Activated naive CD4-positive, alpha-beta T cell (primary cell): ENCODE measurements around the gene SPSB1.

ENCODE experiments used
- DNase-seq, 4 experiments: peaks; one replicate each; lab custom pipeline; 2025; lab: John Stamatoyannopoulos, UW

SPSB1 gene

DNA sequence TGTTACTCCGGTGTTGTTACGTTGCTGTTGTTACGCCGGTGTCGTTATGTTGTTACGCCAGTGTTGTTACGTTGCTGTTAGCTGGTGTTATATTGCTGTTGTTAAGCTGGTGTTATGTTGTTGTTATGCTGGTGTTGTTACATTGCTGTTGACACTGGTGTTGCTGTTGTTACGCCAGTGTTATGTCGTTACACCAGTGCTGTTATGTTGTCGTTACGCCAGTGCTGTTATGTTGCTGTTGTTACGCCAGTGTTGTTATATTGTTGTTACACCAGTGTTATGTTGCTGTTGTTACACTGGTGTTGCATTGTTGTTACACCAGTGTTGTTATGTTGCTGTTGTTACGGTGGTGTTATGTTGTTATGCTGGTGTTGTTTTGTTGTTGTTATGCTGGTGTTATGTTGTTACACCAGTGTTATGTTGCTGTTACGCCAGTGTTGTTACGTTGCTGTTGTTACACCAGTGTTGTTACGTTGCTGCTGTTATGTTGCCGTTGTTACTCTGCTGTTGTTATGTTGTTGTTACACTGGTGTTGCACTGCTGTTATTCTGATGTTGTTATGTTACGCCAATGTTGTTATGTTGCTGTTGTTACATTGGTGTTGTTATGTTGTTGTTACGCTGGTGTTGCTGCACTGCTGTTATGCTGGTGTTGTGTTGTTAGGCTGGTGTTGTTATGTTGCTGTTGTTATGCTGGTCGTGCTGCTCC, 32.5 kb upstream of the SPSB1 start:
- no peak for DNase-seq

DNA sequence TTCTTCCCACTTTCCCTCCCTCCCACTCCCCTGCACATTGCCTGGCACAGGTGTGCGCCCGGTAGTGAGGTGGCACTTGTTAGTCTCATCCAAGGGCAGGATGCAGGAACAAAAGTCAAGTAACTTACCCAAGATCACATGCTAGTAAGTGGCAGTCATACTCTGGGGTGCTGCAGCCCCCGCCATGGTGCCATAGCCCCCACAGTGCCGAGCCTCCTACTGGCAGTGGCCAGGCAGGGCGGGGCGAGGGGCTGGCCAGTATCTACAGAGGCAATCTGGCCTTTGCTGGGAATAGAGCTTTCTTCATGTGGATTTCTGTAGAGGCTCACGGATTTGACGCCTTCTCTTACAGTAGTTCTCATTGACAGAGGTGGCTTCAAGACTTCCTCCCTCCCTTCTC, 31.2 kb upstream of the SPSB1 start:
- no peak for DNase-seq

DNA sequence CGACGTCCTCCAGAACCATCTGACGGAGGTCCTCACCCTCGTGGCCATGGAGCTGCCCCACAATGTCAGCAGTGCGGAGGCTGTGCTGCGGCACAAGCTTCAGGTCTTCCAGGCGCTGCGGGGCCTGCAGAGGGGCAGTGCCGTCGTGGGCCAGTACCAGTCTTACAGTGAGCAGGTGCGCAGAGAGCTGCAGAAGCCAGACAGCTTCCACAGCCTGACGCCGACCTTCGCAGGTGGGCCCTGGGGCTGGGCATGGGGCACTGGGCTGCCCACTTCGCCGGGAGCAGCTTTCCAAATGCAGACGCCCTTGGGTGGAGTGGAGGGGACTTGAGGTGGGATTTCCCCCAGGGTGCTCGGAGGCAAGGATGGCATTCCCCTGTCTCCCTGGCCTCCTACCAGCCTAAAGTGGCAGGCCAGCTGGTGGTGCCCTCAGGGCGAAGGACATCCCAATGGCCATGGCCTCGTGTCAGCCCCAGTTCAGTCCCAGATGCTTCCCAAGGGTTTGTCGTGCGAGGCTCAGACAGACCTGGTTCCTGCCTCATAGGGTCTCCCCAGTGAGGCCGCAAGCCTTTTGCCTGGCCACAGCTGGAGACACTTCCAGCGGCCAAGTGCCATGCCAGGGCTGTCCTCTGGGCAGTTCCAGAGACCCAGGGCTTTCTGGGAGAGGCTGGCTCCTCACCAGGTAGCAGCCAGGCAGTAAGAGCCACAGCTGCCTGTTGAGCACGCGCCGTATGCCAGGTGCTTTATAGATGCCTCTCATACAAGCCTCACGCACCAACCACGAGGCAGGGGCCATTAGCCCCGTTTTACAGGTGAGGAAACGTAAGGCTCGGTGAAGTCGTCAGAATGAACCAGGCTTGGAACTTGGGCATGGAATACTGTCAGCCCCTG, 30.4 kb upstream of the SPSB1 start:
- DNase-seq: no peak

DNA sequence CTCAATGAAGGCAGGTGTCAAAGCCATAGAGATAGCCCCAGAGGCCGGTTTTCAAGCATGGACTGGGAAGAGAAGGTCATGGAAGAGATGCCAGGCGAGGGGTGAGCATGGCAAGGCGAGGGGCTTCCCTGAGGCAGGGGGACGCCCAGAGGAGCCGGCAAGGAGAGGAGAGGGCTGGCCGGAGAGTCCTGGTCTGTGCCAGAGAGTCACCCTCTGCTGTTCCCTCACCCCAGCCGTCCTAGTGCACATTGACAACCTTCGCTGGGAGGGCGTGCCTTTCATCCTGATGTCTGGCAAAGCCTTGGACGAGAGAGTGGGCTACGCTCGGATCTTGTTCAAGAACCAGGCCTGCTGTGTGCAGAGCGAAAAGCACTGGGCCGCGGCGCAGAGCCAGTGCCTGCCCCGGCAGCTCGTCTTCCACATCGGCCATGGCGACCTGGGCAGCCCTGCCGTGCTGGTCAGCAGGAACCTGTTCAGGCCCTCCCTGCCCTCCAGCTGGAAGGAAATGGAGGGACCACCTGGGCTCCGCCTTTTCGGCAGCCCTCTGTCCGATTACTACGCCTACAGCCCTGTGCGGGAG, 29.3 kb upstream of the SPSB1 start:
- DNase-seq: no peak

DNA sequence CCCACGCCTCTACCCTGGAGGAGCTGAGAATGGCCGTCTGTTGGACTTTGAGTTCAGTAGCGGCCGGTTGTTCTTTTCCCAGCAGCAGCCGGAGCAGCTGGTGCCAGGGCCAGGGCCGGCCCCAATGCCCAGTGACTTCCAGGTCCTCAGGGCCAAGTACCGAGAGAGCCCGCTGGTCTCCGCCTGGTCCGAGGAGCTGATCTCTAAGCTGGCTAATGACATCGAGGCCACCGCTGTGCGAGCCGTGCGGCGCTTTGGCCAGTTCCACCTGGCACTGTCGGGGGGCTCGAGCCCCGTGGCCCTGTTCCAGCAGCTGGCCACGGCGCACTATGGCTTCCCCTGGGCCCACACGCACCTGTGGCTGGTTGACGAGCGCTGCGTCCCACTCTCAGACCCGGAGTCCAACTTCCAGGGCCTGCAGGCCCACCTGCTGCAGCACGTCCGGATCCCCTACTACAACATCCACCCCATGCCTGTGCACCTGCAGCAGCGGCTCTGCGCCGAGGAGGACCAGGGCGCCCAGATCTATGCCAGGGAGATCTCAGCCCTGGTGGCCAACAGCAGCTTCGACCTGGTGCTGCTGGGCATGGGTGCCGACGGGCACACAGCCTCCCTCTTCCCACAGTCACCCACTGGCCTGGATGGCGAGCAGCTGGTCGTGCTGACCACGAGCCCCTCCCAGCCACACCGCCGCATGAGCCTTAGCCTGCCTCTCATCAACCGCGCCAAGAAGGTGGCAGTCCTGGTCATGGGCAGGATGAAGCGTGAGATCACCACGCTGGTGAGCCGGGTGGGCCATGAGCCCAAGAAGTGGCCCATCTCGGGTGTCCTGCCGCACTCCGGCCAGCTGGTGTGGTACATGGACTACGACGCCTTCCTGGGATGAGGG, 28.5 kb upstream of the SPSB1 start:
- no peak for DNase-seq

DNA sequence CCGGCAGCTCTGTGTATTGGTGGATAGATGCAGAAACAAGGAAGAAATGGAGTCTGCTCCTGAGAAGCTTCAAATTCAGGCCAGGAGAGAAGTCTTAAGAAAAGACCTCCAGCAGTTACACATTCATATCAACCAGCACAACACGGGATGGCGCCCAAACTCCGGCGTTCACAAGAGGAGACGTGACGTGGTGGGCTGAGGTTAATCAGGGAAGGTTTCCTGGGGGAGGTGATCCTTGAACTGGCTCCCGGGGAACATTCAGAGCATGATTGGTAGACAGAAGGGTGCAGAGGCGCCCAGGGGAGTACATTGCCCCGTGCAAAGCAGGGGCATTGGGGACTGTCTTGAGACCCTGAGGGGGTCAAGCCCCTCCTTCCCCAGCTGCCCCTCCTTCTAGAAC, 27.7 kb upstream of the SPSB1 start:
- DNase-seq: no peak

DNA sequence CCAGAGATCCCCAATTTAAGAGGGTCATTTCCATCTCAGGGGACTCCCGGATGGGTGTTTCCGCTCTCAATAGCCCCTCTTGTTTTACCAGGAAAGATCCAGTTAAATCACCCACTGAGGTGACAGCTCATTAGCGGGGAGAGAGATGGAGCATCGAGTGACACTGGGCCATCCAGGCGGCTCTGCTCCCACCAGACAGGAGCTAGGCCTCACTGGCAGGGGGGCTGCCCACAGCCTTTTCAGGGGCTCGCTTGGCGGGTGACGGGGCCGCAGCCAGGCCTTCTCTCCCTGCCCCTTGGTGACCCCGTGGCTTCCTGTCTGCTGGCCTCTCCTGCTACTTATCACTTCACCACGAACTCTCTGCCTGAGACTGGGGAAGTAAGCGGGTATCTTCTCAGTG, 26.7 kb upstream of the SPSB1 start:
- DNase-seq: no peak

DNA sequence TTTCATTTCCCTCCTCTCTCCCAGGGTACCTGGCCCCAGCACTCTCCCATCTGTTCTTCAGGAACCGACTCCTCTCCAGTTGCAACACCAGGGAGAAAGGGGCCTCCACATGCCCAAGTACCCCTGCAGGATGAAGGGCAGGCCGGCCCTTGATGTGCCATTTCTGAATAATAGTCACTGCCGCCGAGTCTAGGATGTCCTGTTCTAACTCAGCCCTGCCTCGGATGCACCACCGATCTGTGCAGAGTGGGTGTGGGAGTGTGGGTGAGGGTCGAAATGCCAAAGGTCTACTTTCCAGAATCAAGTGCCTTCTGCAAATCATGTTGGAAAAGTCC, 25.4 kb upstream of the SPSB1 start:
- DNase-seq: no peak

DNA sequence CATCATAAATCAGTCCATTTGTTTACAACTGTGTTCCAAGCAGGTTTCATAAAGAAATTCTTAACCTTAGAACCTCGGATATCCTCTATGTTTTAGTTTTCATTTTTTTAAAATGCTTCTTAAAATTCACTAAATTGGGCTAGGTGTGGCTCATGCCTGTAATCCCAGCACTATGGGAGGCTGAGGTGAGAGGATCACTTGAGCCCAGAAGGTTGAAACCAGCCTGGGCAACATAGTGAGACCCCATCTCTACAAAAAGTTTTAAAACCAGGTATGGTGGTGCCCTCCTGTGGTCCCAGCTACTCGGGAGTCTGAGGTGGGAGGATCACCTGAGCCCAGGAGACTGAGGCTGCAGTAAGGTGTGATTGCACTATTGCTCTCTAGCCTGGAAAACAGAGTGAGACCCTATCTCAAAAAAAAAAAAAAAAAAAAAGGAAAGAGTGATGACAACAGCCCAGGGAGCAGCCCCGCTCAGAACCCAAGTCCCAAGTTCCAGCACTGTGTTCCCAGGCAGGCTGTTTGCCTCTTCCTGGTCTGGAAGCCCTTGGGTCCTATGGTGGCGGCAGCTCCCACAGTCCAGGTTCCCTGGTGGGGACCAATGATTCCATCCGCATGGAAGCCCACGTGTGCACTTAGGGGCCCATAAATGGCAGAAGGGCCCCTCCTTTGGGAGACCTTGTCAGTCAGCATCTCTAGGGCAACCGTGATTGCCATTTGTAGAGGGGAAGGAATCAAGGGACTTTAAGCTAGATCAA, 24.7 kb upstream of the SPSB1 start:
- no peak for DNase-seq

DNA sequence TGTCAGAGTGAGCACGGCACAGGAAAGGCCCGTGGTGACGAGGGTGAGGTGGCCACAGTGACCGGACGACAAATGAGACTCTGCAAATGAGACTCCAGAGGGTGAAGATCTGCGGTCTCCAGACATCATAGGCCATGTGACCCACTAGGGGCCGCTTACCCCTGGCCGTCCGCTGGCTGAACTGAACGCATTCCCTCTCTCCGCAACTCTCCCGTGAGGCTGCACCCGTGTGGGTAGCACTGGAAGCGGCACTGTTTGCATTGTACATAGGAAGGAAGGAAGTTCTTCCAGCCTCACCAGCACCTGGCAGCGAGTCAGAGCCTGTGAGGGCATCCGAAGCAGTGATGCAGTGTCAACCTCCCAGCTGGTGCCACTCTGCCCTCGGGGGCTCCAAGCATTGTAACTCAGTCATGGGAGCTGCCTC, 23.6 kb upstream of the SPSB1 start:
- DNase-seq: no peak

DNA sequence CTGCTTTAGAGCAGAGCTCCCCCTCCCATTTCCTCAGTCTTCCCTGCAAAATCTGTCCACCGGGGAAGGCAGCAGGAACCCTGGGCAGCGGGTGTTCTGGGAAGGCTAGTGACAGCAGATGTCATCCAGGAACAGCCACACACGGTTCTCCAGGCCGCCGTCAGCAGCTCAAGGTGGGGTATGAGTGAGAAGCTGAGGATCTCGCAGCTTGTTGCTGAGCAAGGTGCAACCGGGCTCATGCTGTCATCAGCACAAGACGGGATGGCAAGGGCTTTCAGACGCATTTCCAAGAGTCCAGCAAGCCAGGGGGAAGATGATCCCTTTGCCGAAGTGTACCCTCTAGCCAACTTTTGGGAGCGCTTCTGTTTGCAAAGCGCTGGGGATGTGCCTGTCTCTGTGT, 23.0 kb upstream of the SPSB1 start:
- no peak for DNase-seq

DNA sequence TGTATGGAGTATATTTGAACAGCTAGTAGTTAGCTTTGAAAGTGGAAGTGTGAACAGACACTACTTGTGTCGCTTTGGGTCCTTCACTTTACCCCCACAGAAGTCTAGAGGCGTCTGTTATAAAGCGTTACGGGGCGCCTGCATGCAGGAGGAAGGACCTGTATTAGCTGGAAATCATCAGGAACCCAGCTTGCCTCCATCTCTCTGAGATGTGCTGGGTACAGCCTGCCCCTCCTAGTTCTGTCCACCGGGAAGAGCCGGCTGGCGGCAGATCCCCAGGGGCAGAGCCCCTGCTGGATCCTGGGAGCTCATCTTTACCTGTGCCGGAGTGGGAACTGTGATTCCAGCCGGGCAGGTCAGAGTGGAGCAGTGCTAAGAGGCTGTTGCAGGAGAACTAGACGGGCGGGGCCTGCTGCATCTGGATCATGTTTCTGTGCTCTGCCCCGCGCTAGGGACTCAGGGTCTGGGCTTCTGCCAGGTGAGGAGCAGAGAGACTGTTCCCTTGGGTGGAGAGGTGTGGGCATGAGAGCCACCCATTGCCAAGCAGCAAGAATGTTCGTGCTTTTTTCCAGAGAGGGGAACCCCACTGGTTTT, 22.3 kb upstream of the SPSB1 start:
- DNase-seq: no peak

DNA sequence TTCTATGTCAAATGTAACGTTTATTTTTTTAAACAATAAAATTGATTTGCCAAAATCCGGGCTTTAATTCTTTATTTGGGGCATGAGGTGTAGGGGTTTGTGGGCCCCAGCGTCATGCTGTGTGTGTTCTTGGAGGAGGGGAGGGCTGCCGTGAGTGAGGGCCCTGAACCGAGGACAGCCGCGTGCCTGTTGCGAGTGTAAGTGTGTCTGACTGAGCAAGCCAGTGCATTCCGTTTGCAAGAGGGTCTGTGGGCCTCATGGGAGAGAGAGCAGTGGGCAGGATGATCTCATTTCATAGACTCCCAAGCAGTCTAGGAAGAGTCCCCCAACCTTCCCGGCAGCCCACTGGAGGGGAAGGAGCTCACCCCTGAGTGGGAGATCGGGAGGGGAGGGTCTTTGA, 21.4 kb upstream of the SPSB1 start:
- no peak for DNase-seq

DNA sequence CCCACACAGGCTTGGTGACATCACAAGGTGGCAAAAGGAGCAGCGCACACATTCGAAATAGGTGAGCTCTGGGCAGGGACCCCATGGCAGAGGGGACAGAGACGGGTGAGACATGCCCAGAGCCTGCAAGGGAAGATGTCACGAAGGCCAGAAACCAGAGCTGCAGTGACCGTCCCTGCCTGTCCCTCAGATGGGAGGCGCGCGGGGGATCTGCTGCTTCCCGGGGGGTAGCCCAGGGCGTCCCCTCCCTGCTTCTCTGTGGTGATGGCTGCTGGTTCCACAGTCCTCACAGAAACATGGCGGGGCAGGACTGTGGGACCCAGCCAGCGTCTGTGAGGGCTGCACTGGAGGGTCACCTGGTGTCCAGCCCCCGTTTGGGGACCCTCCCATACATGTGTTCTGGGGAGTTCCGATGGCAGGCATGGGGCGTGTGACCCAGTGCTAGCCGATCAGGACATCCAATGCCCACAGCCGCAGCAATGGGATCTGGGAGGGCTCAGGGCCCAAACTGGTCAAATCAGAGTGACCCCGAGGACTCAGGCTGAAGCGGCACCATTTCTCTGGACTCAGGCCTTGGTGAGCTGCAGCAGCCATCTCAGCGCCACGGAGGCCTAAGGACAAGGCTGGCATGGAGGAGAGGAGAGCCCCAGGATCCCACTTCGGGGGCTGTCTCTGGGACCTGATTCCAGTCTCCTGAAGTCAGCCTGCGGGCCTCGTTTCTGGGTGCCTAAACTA, 20.7 kb upstream of the SPSB1 start:
- no peak for DNase-seq

DNA sequence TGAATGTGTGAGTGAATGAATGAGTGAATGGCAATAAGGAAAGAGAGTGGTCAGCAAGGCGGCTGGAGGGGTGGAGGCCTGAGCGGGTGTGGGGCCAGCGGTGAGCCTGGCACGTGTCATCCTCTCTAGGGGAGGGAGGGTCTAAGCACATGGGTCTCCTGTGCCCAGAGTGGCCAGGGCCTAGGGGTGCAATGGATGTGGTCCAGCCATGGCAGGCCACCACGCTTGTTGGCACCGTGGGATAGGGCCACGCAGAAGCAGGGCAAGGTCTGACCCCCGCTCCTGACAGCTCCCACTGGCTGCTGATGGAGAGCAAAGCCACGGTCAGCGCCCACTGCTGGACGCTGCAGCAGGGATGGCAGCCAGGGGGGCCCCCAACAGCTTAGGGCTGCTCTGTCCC, 19.5 kb upstream of the SPSB1 start:
- DNase-seq: no peak

DNA sequence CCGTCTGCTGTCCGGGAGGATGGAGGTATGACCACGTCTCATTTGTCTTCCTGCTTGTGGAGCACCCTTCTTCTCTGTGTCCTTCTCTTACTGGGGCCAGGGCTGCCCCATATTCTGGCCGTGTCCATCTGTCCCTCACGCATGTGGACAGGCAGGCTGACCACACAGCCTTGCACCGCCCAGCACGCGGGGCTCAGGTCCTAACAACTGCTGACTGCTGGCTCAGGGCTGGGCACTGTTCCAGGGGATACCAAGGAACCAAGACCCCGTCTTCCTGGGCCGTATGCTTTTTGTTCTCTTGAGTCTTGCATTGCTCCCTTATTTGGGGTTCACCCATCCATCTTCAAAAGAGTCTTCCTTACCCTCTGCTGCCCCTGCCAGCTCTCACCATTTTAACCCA, 17.5 kb upstream of the SPSB1 start:
- DNase-seq: no peak

DNA sequence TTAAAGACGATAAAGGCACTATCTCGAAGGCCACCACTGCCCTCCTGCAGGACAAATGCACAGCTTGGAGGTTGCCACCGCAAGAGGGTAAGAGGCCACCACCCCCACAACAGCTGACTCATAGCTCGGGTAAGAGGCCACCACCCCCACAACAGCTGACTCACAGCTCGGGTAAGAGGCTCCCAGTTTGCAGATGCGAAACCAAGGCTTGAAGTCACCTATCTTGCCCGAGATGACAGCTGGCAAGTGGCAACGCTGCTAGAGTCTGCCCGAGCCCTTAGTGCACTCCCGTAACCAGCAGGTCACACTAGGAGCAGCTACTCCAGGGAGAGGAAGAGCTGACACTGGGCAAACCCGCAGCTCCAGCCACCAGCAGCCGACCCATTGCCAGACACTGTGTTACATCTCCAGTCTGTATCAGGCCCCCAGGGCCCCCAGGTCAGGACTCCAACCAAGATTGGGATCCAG, 17.1 kb upstream of the SPSB1 start:
- peak in 1 of 4 experiments; percentile 13 for DNase-seq

DNA sequence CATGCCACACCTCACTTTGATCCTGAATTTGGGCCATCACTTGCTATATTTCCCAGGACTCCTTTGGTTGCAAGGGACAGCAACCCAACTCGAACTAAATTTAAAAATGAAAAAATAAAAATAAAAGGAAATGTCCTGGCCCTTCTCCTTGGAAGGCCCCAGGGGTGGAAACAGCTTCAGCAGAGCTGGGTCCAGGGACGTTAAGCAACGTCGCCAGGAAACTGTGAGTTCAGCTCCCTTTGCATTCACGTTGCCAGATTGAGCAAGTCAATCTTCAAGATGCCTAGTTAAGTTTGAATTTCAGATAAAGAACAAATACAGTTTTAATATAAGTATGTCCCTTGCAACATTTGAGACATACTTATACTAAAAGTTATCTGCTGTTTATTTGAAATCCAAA, 14.6 kb upstream of the SPSB1 start:
- DNase-seq: no peak

DNA sequence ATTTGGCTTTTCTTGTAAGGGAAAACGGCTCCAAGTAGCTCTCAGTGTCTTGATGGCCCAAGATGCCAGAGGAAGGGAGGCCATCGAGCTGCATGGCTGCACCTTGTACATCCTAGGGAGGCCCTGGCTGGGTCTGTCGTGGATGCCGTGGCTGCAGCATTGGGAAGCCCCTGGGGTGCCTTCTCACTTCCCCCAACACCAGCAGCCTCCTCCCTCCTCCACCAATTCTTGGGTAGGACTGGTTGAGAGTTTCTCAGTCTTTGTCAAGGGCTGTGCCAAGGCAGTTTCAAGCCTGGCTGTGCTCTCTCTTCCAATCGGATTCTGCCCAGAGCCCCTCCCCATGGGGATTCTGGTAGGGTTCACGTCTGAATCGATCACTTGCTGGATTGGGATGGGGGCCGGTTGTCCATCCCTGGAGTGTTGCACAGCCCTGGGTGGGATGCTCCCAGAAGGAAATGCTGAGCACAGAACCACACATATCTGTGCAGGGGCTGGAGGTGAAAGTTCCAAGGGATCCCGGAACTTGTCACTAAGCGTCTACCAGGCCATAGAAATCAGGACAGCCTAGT, 14.0 kb upstream of the SPSB1 start:
- DNase-seq: no peak
